ENCODE data around the gene PROZ. TPM values are rescaled to one million over a fixed set of nuclear protein-coding genes. Genes with fewer than 3 reads are reported as not detected.

The PROZ gene
- total and polyA plus RNA-seq, 2 experiments from 2014 or later: not detected

- Histone ChIP-seq H3K4me3 (no peak overlapping the region), H3K36me3 (ENCODE audit: low read depth) (peaks cover 49% of the 10 kb centered on the region), H2AFZ (no peak overlapping the region), H3K27ac (peak overlapping the region; percentile 61; the same call in 1 of the 2 replicates), H4K20me1 (ENCODE audit: insufficient read depth) (no peaks in the 10 kb centered on the region), H3F3A (ENCODE audit: insufficient read depth) (peaks cover 33% of the 10 kb centered on the region), H3K9me3 (ENCODE audit: low read depth) (no peaks in the 10 kb centered on the region), H3K9ac (no peak overlapping the region), H3K9me2 (ENCODE audit: insufficient read depth) (no peaks in the 10 kb centered on the region), H3K4me1 (ENCODE audit: insufficient read depth) (peaks cover 20% of the 10 kb centered on the region), H3K4me2 (ENCODE audit: unreplicated experiment) (no peak overlapping the region), H3K27me3 (replicated peaks; ENCODE audit: insufficient read depth) (no peaks in the 10 kb centered on the region), H3K79me2 (ENCODE audit: insufficient read depth) (peaks cover 54% of the 10 kb centered on the region)
- 63 to 72% methylated on average over 4 of the region's 4 CpGs for WGBS, 2 experiments (ENCODE audit: low coverage in 1 of 2, low lambda C conversion rate in 2 of 2, missing lambda C conversion rate in 2 of 2)
- no peak for DNase-seq
- in situ Hi-C loops (cut with MboI): no loop called here
- TF ChIP-seq EZH2phosphoT487 (IDR thresholded peaks at IDR 0.05; ENCODE audit: insufficient read depth, low read depth) (no peak), EZH2 (IDR thresholded peaks at IDR 0.05; ENCODE audit: insufficient read depth, poor library complexity, severe bottlenecking) (no peak)
These were observed 33.8 kb downstream of the PROZ start for GRCh38 chr13:113192279-113192678.

GRCh38 chr13:113192902-113193301 is 34.5 kb downstream of the PROZ start:
- Histone ChIP-seq H4K20me1 (ENCODE audit: insufficient read depth) (no peaks in the 10 kb centered on the region), H3K4me1 (ENCODE audit: insufficient read depth) (peaks cover 16% of the 10 kb centered on the region), H3K9ac (no peak overlapping the region), H3K9me2 (ENCODE audit: insufficient read depth) (no peaks in the 10 kb centered on the region), H3K27ac (peak overlapping the region; percentile 61), H3K4me3 (no peak overlapping the region), H3K4me2 (ENCODE audit: unreplicated experiment) (no peak overlapping the region), H2AFZ (no peak overlapping the region), H3F3A (ENCODE audit: insufficient read depth) (peaks cover 29% of the 10 kb centered on the region), H3K27me3 (replicated peaks; ENCODE audit: insufficient read depth) (no peaks in the 10 kb centered on the region), H3K79me2 (ENCODE audit: insufficient read depth) (peaks cover 60% of the 10 kb centered on the region), H3K9me3 (ENCODE audit: low read depth) (no peaks in the 10 kb centered on the region), H3K36me3 (ENCODE audit: low read depth) (peaks cover 55% of the 10 kb centered on the region)
- WGBS, 2 experiments (ENCODE audit: low coverage in 1 of 2, low lambda C conversion rate in 2 of 2, missing lambda C conversion rate in 2 of 2): 83 to 91% methylated on average over 2 of the region's 2 CpGs
- in situ Hi-C loops (cut with MboI): no loop called here
- TF ChIP-seq EZH2phosphoT487 (IDR thresholded peaks at IDR 0.05; ENCODE audit: insufficient read depth, low read depth) (no peak), EZH2 (IDR thresholded peaks at IDR 0.05; ENCODE audit: insufficient read depth, poor library complexity, severe bottlenecking) (no peak)
- DNase-seq: peak; percentile 91

GRCh38 chr13:113195360-113195759 is 36.9 kb downstream of the PROZ start:
- Histone ChIP-seq H3K36me3 (ENCODE audit: low read depth) (peaks cover 59% of the 10 kb centered on the region), H3K27ac (no peak overlapping the region), H4K20me1 (ENCODE audit: insufficient read depth) (no peaks in the 10 kb centered on the region), H3K4me1 (ENCODE audit: insufficient read depth) (peaks cover 9% of the 10 kb centered on the region), H3K9me3 (ENCODE audit: low read depth) (no peaks in the 10 kb centered on the region), H3K4me3 (no peak overlapping the region), H3K27me3 (replicated peaks; ENCODE audit: insufficient read depth) (no peaks in the 10 kb centered on the region), H3K9me2 (ENCODE audit: insufficient read depth) (no peaks in the 10 kb centered on the region), H3F3A (ENCODE audit: insufficient read depth) (peaks cover 24% of the 10 kb centered on the region), H3K79me2 (ENCODE audit: insufficient read depth) (peaks cover 62% of the 10 kb centered on the region), H3K9ac (no peak overlapping the region), H3K4me2 (ENCODE audit: unreplicated experiment) (no peak overlapping the region), H2AFZ (no peak overlapping the region)
- WGBS, 2 experiments (ENCODE audit: low coverage in 1 of 2, low lambda C conversion rate in 2 of 2, missing lambda C conversion rate in 2 of 2): 91% methylated on average over 4 to 6 of the region's 6 CpGs
- TF ChIP-seq EZH2 (IDR thresholded peaks at IDR 0.05; ENCODE audit: insufficient read depth, poor library complexity, severe bottlenecking): no peak
- TF ChIP-seq EZH2phosphoT487 (IDR thresholded peaks at IDR 0.05; ENCODE audit: insufficient read depth, low read depth): no peak
- in situ Hi-C loops (cut with MboI): no loop called here
- DNase-seq: no peak

GRCh38 chr13:113196970-113197737 is 38.7 kb downstream of the PROZ start:
- H3K36me3 ChIP-seq (ENCODE audit: low read depth): peaks cover 53% of the 10 kb centered on the region
- no peak overlapping the region for H3K4me2 ChIP-seq (ENCODE audit: unreplicated experiment)
- H4K20me1 ChIP-seq (ENCODE audit: insufficient read depth): no peaks in the 10 kb centered on the region
- no peak overlapping the region for H2AFZ ChIP-seq
- peaks cover 23% of the 10 kb centered on the region for H3F3A ChIP-seq (ENCODE audit: insufficient read depth)
- no peaks in the 10 kb centered on the region for H3K27me3 ChIP-seq (replicated peaks; ENCODE audit: insufficient read depth)
- no peak for DNase-seq
- peaks cover 9% of the 10 kb centered on the region for H3K4me1 ChIP-seq (ENCODE audit: insufficient read depth)
- H3K79me2 ChIP-seq (ENCODE audit: insufficient read depth): peaks cover 67% of the 10 kb centered on the region
- H3K27ac ChIP-seq: no peak overlapping the region
- WGBS, 2 experiments (ENCODE audit: low coverage in 1 of 2, low lambda C conversion rate in 2 of 2, missing lambda C conversion rate in 2 of 2): 68 to 70% methylated on average over 9 of the region's 9 CpGs
- H3K4me3 ChIP-seq: no peak overlapping the region
- TF ChIP-seq EZH2 (IDR thresholded peaks at IDR 0.05; ENCODE audit: insufficient read depth, poor library complexity, severe bottlenecking) (no peak), EZH2phosphoT487 (IDR thresholded peaks at IDR 0.05; ENCODE audit: insufficient read depth, low read depth) (no peak)
- in situ Hi-C loops (cut with MboI): no loop called here
- H3K9ac ChIP-seq: no peak overlapping the region
- H3K9me2 ChIP-seq (ENCODE audit: insufficient read depth): no peaks in the 10 kb centered on the region
- no peaks in the 10 kb centered on the region for H3K9me3 ChIP-seq (ENCODE audit: low read depth)
